Smooth muscle cell (in vitro differentiated cells): Measurements from ENCODE around the gene PRPSAP2. TPM values are rescaled to one million over a fixed set of nuclear protein-coding genes. Genes with fewer than 3 reads are reported as not detected.
A peak's percentile ranks its signal among the peaks of the same experiment; 100 is the strongest.

Source experiments
- DNase-seq: peaks from one replicate; lab custom pipeline; 2025; ENCODE audit not compliant: unreplicated experiment; lab: John Stamatoyannopoulos, UW
- H2AFZ ChIP-seq: fragments of 200-600 bp; sonication (generic); 2 replicates; pipeline ENCODE4 v1.6.0; 2016; ENCODE audit warnings: antibody characterized with exemption, low read depth, mild to moderate bottlenecking
- H3F3A ChIP-seq: fragments of 200-600 bp; sonication (generic); 2 replicates; pipeline ENCODE4 v1.6.0; 2017; ENCODE audit warnings: antibody characterized with exemption, low read depth
- H3K27ac ChIP-seq: fragments of 200-600 bp; sonication (generic); 2 replicates; pipeline ENCODE4 v1.5.1; 2016; ENCODE audit warnings: low read depth, mild to moderate bottlenecking
- H3K27me3 ChIP-seq: fragments of 200-600 bp; sonication (generic); 2 replicates; pipeline ENCODE4 v1.6.1; 2016; ENCODE audit warnings: low read depth, mild to moderate bottlenecking
- H3K36me3 ChIP-seq: fragments of 200-600 bp; sonication (generic); 2 replicates; pipeline ENCODE4 v1.5.1; 2016; ENCODE audit warnings: low read depth
- H3K4me1 ChIP-seq: fragments of 200-600 bp; sonication (generic); 2 replicates; pipeline ENCODE4 v1.5.1; 2016; ENCODE audit warnings: low read depth
- H3K4me2 ChIP-seq: fragments of 200-600 bp; sonication (generic); 2 replicates; pipeline ENCODE4 v1.6.0; 2016; ENCODE audit warnings: mild to moderate bottlenecking
- H3K4me3 ChIP-seq: fragments of 200-600 bp; sonication (generic); 2 replicates; pipeline ENCODE4 v1.5.1; 2016; ENCODE audit warnings: mild to moderate bottlenecking
- H3K79me2 ChIP-seq: fragments of 200-600 bp; sonication (generic); 2 replicates; pipeline ENCODE4 v1.6.0; 2016; ENCODE audit warnings: low read depth, mild to moderate bottlenecking
- H3K9ac ChIP-seq: fragments of 200-600 bp; sonication (generic); 2 replicates; pipeline ENCODE4 v1.6.0; 2016; ENCODE audit warnings: low read depth
- H3K9me3 ChIP-seq: fragments of 200-600 bp; sonication (generic); replicated peaks from 2 replicates; pipeline ENCODE4 v1.5.1; 2016; ENCODE audit warnings: low read depth
- H4K20me1 ChIP-seq: fragments of 200-600 bp; sonication (generic); 2 replicates; pipeline ENCODE4 v1.6.0; 2016; ENCODE audit warnings: low read depth
- WGBS: methylation state at CpG from one replicate; pipeline ENCODE4 v1.1.7; 2016; ENCODE audit warnings: low lambda C conversion rate; 5-methylcytosine and 5-hydroxymethylcytosine counted together
- polyA plus RNA-seq: library from polyadenylated mRNA; unstranded; fragments of >200 nt; fragmentation: Nextera tagmentation; extraction: Ambion mirVana; gene quantifications from 2 replicates; pipeline ENCODE4 v1.2.1, GENCODE V29; 2016
- total RNA-seq: library from RNA; depleted of rRNA; stranded (reverse); fragments of >200 nt; gene quantifications from 2 replicates; pipeline ENCODE4 v1.2.3, GENCODE V29; 2014
- TF ChIP-seq, protein P1 (sequence below): fragments of 200-600 bp; sonication (generic); IDR thresholded peaks from 2 replicates; pipeline ENCODE4 v1.5.1; 2017; ENCODE audit warnings: borderline replicate concordance, mild to moderate bottlenecking, antibody characterized with exemption; ENCODE audit not compliant: insufficient read depth, poor library complexity, severe bottlenecking

PRPSAP2 gene
- total and polyA plus RNA-seq, 2 experiments from 2014 or later = 24.0 to 39.8 TPM

- no peaks in the 10 kb centered on the region for H3K27me3 ChIP-seq
- H3K9ac ChIP-seq = no peak overlapping the region
- no peaks in the 10 kb centered on the region for H3K9me3 ChIP-seq
- WGBS = 84% methylated on average over 4 of the region's 4 CpGs
- H3K79me2 ChIP-seq = no peaks in the 10 kb centered on the region
- DNase-seq = no peak
- H3K4me2 ChIP-seq = no peak overlapping the region
- peaks cover 1% of the 10 kb centered on the region for H4K20me1 ChIP-seq
- H3K4me1 ChIP-seq = peaks cover 13% of the 10 kb centered on the region
- no peaks in the 10 kb centered on the region for H3F3A ChIP-seq
- no peak overlapping the region for H3K27ac ChIP-seq
- H3K36me3 ChIP-seq = no peaks in the 10 kb centered on the region
- no peak overlapping the region for H3K4me3 ChIP-seq
- H2AFZ ChIP-seq = no peak overlapping the region
- TF ChIP-seq, protein P1, sequence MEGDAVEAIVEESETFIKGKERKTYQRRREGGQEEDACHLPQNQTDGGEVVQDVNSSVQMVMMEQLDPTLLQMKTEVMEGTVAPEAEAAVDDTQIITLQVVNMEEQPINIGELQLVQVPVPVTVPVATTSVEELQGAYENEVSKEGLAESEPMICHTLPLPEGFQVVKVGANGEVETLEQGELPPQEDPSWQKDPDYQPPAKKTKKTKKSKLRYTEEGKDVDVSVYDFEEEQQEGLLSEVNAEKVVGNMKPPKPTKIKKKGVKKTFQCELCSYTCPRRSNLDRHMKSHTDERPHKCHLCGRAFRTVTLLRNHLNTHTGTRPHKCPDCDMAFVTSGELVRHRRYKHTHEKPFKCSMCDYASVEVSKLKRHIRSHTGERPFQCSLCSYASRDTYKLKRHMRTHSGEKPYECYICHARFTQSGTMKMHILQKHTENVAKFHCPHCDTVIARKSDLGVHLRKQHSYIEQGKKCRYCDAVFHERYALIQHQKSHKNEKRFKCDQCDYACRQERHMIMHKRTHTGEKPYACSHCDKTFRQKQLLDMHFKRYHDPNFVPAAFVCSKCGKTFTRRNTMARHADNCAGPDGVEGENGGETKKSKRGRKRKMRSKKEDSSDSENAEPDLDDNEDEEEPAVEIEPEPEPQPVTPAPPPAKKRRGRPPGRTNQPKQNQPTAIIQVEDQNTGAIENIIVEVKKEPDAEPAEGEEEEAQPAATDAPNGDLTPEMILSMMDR = no peak
Observed at GRCh38 chr17:18968345-18968744, 110.4 kb downstream of the PRPSAP2 start.

- WGBS = 88% methylated on average over 23 of the region's 23 CpGs
- Histone ChIP-seq H3K4me2 (no peak overlapping the region), H3K36me3 (no peaks in the 10 kb centered on the region), H3K9me3 (no peaks in the 10 kb centered on the region), H3K4me3 (no peak overlapping the region), H3K4me1 (peaks cover 13% of the 10 kb centered on the region), H3K79me2 (no peaks in the 10 kb centered on the region), H3K27me3 (no peaks in the 10 kb centered on the region), H2AFZ (no peak overlapping the region), H4K20me1 (peaks cover 7% of the 10 kb centered on the region), H3K27ac (no peak overlapping the region), H3K9ac (no peak overlapping the region), H3F3A (no peaks in the 10 kb centered on the region)
- TF ChIP-seq, protein P1 = no peak
- no peak for DNase-seq
Observed at GRCh38 chr17:18968945-18969887, 111.3 kb downstream of the PRPSAP2 start.

GRCh38 chr17:18970582-18971480 is 112.9 kb downstream of the PRPSAP2 start:
- no peak overlapping the region for H3K4me3 ChIP-seq
- H3K9ac ChIP-seq = no peak overlapping the region
- no peak overlapping the region for H3K4me2 ChIP-seq
- H3K27ac ChIP-seq = no peak overlapping the region
- peaks cover 13% of the 10 kb centered on the region for H3K4me1 ChIP-seq
- no peaks in the 10 kb centered on the region for H3K9me3 ChIP-seq
- H2AFZ ChIP-seq = no peak overlapping the region
- H3F3A ChIP-seq = no peaks in the 10 kb centered on the region
- no peaks in the 10 kb centered on the region for H3K79me2 ChIP-seq
- no peaks in the 10 kb centered on the region for H3K36me3 ChIP-seq
- TF ChIP-seq, protein P1 = peak; percentile 13
- no peaks in the 10 kb centered on the region for H3K27me3 ChIP-seq
- 94% methylated on average over 28 of the region's 28 CpGs for WGBS
- DNase-seq = no peak
- peaks cover 7% of the 10 kb centered on the region for H4K20me1 ChIP-seq
